ENCODE data around the gene IFITM10.

GRCh38 chr11:1770061-1770460 lies 19.7 kb upstream of the IFITM10 start:
- TF ChIP-seq CTCF (IDR thresholded peaks at IDR 0.05) (no peak), POLR2A (IDR thresholded peaks at IDR 0.05) (no peak)
